ENCODE results near the gene FCN3. TPM values are rescaled to one million over a fixed set of nuclear protein-coding genes. Genes with fewer than 3 reads are reported as not detected.

FCN3 gene
- total RNA-seq, 1 experiment from 2014 or later = 0.22 TPM

GRCh38 chr1:27413004-27413403 is 38.4 kb upstream of the FCN3 start:
- no peaks in the 10 kb centered on the region for H3K9me3 ChIP-seq (ENCODE audit: control insufficient read depth, low read depth, low read length)
- no peaks in the 10 kb centered on the region for H3K79me1 ChIP-seq (ENCODE audit: insufficient read depth, low read depth, low read length, poor library complexity, severe bottlenecking)
- no peak overlapping the region for H2BK15ac ChIP-seq (ENCODE audit: low read depth, low read length)
- H3K18ac ChIP-seq (ENCODE audit: insufficient read length, low read depth, low read length) = no peak overlapping the region
- no peak overlapping the region for H2BK12ac ChIP-seq (ENCODE audit: insufficient read length, low read depth, low read length)
- H3K4me1 ChIP-seq (ENCODE audit: insufficient read depth, low read length) = no peaks in the 10 kb centered on the region
- H3K27ac Mint-ChIP-seq = no peak overlapping the region
- H3K9me3 Mint-ChIP-seq = no peaks in the 10 kb centered on the region
- no peak overlapping the region for H3K4me2 ChIP-seq (ENCODE audit: insufficient read depth, insufficient read length, low read length)
- H3K27me3 ChIP-seq (ENCODE audit: insufficient read depth, low read length) = no peaks in the 10 kb centered on the region
- no peak overlapping the region for H4K5ac ChIP-seq (ENCODE audit: insufficient read length, low read depth, low read length)
- H3T11ph ChIP-seq (ENCODE audit: low read length) = no peak overlapping the region
- H3K56ac ChIP-seq (ENCODE audit: insufficient read length, low read depth, low read length) = no peak overlapping the region
- H3K14ac ChIP-seq (ENCODE audit: insufficient read depth, low read length) = no peak overlapping the region
- H4K8ac ChIP-seq (replicated peaks; ENCODE audit: insufficient read length, low read depth, low read length) = no peak overlapping the region
- H3K9ac ChIP-seq (ENCODE audit: extremely low read depth, insufficient read length, low read length) = no peak overlapping the region
- H3K4me1 Mint-ChIP-seq = peaks cover 0 to 1% of the 10 kb centered on the region in 2 experiments; a peak in 2 of 4 replicates
- H2AFZ ChIP-seq (ENCODE audit: low read length) = no peak overlapping the region
- no peak overlapping the region for H3K4ac ChIP-seq (ENCODE audit: low read depth, low read length)
- no peak overlapping the region for H2AK5ac ChIP-seq (ENCODE audit: insufficient read length, low read length)
- no peak overlapping the region for H3K4me3 Mint-ChIP-seq
- H3K79me2 ChIP-seq (ENCODE audit: insufficient read depth, low read length) = no peaks in the 10 kb centered on the region
- peaks cover 44 to 85% (median 82%) of the 10 kb centered on the region in 3 experiments; a peak in 6 of 7 replicates for H3K36me3 Mint-ChIP-seq (ENCODE audit: insufficient read depth in 1 of 3, low read depth in 3 of 3)
- no peak overlapping the region for H2BK20ac ChIP-seq (ENCODE audit: low read depth, low read length, poor library complexity, severe bottlenecking)
- no peak overlapping the region for H3K23ac ChIP-seq (ENCODE audit: insufficient read length, low read depth, low read length)
- no peak overlapping the region for H2BK120ac ChIP-seq (ENCODE audit: low read depth, low read length, poor library complexity, severe bottlenecking)
- no peak for DNase-seq
- WGBS (ENCODE audit: extremely low coverage, insufficient read length, low lambda C conversion rate) = no CpG with 5 or more reads among the region's 4 CpGs
- H2BK5ac ChIP-seq (ENCODE audit: insufficient read length, low read length) = no peak overlapping the region
- no peaks in the 10 kb centered on the region for H3K27me3 Mint-ChIP-seq (ENCODE audit: low read depth)
- no peak overlapping the region for H4K91ac ChIP-seq (ENCODE audit: insufficient read length, low read depth, low read length)
- H4K20me1 ChIP-seq (ENCODE audit: control insufficient read depth, insufficient read depth, insufficient read length) = no peaks in the 10 kb centered on the region
- TF ChIP-seq CTCF (conservative IDR thresholded peaks at IDR 0.05) = no peak
- H3K27ac ChIP-seq (ENCODE audit: insufficient read length, low read depth, low read length) = no peak overlapping the region
- no peaks in the 10 kb centered on the region for H3K23me2 ChIP-seq (ENCODE audit: insufficient read length, low read depth, low read length, poor library complexity, severe bottlenecking)

Data from H9 (cell line).